GM18861 (cell line): ENCODE measurements around the gene DNAJC5.

Source experiments
- ATAC-seq: cut with Tn5 transposase; IDR thresholded peaks from one replicate; pipeline ENCODE4 v1.9.1; 2021; ENCODE audit not compliant: unreplicated experiment

DNAJC5 gene

DNA sequence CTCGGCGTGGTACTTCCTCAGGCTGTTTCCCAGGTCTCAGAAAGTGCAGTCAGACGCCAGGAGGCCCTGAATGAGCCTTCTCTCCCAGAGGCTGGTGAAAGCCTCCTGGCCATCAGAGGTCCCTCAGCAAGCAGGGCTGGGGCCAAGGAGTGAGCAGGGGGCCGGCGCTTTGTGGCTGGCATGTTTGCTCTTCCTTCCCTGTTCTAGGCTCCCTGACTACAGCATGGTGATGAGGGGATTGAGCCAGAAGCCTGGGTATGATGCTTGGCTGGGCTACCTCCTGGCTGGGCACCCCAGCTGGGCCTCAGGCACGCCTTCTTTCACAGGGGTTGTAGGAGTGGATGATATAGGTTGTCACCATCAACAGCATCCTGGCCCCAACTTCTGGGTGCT is 11.7 kb upstream of the DNAJC5 start:
- ATAC-seq, result no peak

GRCh38 chr20:63884506-63885263 is 10.2 kb upstream of the DNAJC5 start:
- no peak for ATAC-seq

- no peak for ATAC-seq
Observed at GRCh38 chr20:63885264-63886053, 9.5 kb upstream of the DNAJC5 start.

- no peak for ATAC-seq
Observed at GRCh38 chr20:63886054-63886419, 8.9 kb upstream of the DNAJC5 start.

- no peak for ATAC-seq
Observed at GRCh38 chr20:63886921-63887320, 8.0 kb upstream of the DNAJC5 start.

- ATAC-seq, result no peak
Observed at GRCh38 chr20:63889241-63890200, 5.4 kb upstream of the DNAJC5 start.

DNA sequence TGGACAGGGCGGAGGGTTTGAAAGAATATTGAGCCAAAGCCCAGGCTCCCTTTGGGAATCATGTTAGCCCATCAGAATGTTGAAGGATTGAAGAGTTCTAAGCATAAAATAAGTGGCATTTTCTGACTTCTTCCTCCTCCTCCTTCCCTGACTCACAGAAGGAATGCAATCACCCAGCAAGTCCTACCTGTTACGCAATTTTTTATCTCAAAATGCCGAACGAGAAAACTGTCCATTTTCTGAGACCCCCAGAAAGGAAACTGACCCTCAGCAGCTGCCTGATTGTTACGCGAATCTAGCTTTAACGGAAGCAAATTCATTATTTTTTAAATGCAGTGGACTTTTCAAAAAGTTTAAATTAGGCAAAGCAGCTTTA is 4.7 kb upstream of the DNAJC5 start:
- ATAC-seq, result no peak

GRCh38 chr20:63890616-63891015 is 4.3 kb upstream of the DNAJC5 start:
- no peak for ATAC-seq

GRCh38 chr20:63891061-63892002 is 3.6 kb upstream of the DNAJC5 start:
- ATAC-seq, result no peak

DNA sequence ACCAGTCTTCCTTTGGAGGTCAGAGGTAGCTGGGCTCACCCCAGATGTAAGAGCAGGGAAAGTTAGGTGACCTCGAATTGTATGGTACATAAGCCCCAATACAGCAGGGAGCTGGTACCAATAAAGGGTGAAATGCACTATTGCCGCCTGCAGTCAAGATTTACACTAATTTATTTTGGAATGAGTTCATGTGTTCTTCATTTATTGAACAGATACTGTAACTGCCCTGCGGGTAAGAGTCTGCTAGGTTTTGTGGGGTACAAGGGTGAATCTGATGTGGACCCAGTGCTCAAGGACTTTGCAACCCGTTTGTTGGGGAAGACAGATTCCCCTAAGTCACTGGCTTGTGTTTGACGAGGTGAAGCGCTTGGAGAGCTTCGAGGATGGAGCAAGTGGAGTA is 2.5 kb upstream of the DNAJC5 start:
- ATAC-seq, result no peak

DNA sequence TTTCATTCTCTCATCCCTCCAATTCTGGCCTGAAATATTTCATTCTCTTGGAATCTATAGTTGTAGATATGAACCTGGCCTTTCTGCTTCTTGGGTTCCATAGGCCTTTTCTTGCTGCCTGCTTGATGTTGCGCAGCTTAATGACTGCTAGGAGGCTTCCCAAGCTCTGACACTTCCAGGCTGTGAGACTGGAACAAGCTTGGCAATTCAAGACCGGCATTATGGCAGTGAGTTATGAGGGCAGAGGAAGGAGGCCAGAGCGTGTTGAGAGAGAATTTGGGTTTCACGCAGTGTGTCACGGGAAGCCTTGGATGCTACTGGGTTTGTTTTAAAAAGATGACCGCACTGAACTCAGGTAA is 948 bp upstream of the DNAJC5 start:
- no peak for ATAC-seq

DNA sequence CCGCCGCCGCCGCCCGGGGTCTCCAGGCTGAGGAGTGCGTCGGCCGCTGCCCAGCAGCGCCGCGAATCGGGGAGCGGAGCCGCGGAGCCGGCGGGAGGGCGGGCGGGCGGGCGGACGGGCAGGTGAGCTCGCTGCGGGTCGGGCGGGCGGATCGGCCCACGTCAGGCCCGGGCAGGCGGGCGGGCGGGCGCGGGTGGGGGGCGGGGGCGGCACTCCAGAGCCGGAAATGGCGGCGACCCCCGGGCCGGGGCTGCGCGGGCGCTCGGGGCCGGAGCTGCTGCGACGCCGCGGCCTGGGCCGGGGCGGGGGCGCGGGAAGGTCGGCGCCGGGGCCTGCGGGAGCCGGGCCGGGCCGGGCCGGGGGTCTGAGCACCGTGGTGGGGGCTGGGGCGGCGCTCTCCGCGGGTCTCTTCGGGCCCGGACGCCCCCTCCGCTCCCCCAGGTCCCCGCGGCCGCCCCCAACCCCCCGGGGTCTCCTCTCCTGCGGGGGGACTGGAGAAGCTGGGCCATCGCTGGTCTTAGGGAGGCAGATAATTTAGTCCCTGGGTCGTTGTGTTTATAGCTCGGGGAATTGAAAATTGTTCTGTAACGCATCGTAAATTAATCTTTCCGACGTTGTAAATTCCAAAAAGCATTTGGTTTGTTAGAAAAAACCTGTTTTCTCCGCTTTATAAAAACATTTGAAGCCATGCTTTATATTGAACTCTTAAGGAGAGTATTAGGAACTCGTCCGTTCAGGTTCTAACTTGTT is 451 bp downstream of the DNAJC5 start:
- no peak for ATAC-seq

DNA sequence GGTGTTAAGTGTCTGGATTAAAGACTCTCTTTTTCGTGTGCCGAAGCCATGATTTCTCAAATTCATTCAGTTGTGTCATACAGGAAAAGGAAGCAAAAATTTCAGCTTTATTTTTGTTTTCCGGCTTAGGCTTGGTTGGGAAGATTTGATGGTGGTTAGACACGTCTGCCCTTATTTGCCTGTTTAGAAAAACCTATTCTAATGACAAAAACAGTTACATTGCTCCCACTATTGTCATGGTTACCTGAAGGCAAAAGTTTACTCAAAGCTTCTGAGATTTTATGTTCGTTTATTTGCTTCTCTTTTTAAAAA is 982 bp downstream of the DNAJC5 start:
- ATAC-seq, result no peak

DNA sequence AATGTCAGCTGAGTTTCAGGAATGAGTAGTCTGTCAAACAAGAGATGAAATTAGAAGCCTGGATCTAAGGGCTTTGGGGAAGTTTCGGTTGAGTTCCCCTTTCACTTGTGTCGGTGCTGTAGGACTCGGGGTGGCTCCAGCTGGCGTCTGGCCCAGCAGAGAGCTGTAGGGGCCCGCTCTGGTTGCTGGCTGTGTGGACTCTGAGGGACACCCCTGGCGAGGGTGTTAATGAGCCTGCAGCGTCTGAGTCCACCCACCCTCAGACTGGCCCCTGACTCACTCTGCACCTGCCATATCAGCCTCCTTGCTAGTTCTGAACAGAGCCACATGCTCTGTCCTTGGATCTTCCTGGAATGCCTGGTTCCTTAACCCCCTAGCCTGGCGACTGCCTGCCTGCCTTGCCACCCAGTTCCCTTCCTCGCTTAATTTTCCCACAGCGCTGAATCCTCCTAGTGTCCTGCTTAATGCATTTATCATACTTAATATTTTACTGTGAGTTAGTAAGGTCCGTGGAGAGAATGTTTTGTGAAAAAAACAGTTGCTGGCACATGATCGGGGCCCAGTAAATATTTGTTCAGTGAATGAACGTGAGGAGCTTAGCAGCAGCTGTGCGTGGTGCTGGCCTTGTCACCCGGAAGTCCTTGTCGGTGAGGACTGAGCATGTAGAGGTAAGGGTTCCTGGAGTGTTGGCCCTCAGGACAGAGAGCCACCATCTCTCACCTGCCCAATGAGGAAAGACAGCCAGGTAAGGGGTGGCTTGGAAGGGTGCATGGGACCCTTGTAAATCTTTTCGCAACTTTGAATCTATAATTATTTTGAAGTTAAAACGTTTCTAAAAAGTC is 1.6 kb downstream of the DNAJC5 start:
- ATAC-seq, result no peak

GRCh38 chr20:63897978-63898561 is 3.1 kb downstream of the DNAJC5 start:
- no peak for ATAC-seq

GRCh38 chr20:63898882-63899558 is 4.1 kb downstream of the DNAJC5 start:
- no peak for ATAC-seq

DNA sequence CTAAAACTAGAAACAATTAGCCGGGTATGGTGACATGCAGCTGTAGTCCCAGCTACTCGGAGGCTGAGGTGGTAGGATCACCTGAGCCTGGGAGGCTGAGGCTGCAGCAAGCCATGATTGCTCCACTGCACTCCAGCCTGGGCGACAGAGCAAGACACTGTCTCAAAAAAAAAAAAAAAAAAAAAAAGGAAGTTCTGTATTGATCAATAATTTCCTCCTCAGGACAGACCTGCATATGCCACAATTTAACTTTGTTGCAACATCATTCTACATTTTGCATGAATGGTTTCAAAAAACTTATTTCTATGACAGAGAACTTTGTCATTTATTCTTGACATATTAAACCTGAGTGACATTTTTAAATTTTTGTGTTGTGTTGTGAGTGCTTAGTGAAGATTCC is 5.5 kb downstream of the DNAJC5 start:
- ATAC-seq, result no peak
